ENCODE results near the gene KNOP1. TPM values are rescaled to one million over a fixed set of nuclear protein-coding genes. Genes with fewer than 3 reads are reported as not detected.

KNOP1 gene
- total and polyA plus RNA-seq, 2 of the 13 experiments (the other 11 are each of a cell fraction or from before 2014, with no cell fraction given) = 21.2 to 57.5 TPM

GRCh38 chr16:19766988-19767387, 49.0 kb upstream of the KNOP1 start:
- no peak overlapping the region for H3K9ac ChIP-seq (ENCODE audit: insufficient read depth, low read depth, low read length)
- H3K4me1 ChIP-seq (ENCODE audit: insufficient read depth, low read length) = no peaks in the 10 kb centered on the region
- H3K4me2 ChIP-seq (ENCODE audit: low read depth, low read length) = no peak overlapping the region
- intact Hi-C loops (cut with micrococcal nuclease; ENCODE audit: unreplicated experiment) = no loop called here
- ATAC-seq = no peak
- POLR2A ChIA-PET = no interaction called here
- H3K4me3 ChIP-seq (replicated peaks in 1 of 3; ENCODE audit: insufficient read depth in 1 of 3, low read depth in 2 of 3, low read length in 3 of 3) = no peak overlapping the region
- 90% methylated on average over 9 of the region's 9 CpGs for WGBS (ENCODE audit: low lambda C conversion rate)
- H3K79me2 ChIP-seq (ENCODE audit: insufficient read depth, low read length) = no peaks in the 10 kb centered on the region
- H3K27ac ChIP-seq (ENCODE audit: extremely low read length, insufficient read depth, low read length) = no peak overlapping the region
- H2AFZ ChIP-seq (ENCODE audit: low read length) = no peak overlapping the region
- no peaks in the 10 kb centered on the region for H4K20me1 ChIP-seq (ENCODE audit: insufficient read depth, low read length)
- H3K9me3 ChIP-seq (ENCODE audit: low read length) = no peaks in the 10 kb centered on the region; the same call in 1 of the 2 replicates
- CTCF ChIA-PET (ENCODE audit: low intra/inter-chr PET ratio, low total read pairs) = no interaction called here
- DNase-seq (ENCODE audit: low spot score) = no peak
- BruUV-seq (replicated peaks) = no TSS peak
- H3K27me3 ChIP-seq (ENCODE audit: control insufficient read depth in 1 of 2, insufficient read depth in 2 of 2, low read length in 2 of 2) = no peaks in the 10 kb centered on the region
- no peak for FAIRE-seq
- in situ Hi-C loops (cut with HindIII; ENCODE audit: extremely low pct_ligation_motif_present, low pct_unique_long_range_greater_than_20kb) = no loop called here
- no peaks in the 10 kb centered on the region for H3K36me3 ChIP-seq (replicated peaks in 1 of 2; ENCODE audit: control insufficient read depth in 1 of 2, insufficient read depth in 2 of 2, low read length in 2 of 2)
- TF ChIP-seq ZNF431 (CRISPR knock-in tag; IDR thresholded peaks at IDR 0.05; ENCODE audit: borderline replicate concordance, low read depth) (no peak), ELK4 (CRISPR knock-in tag; IDR thresholded peaks at IDR 0.05; ENCODE audit: borderline replicate concordance) (no peak), AKNA (CRISPR knock-in tag; IDR thresholded peaks at IDR 0.05; ENCODE audit: borderline replicate concordance) (no peak), MAFG (CRISPR knock-in tag; IDR thresholded peaks at IDR 0.05) (no peak), REL (CRISPR knock-in tag; conservative IDR thresholded peaks at IDR 0.05) (no peak), STAT6 (CRISPR knock-in tag; IDR thresholded peaks at IDR 0.05; ENCODE audit: borderline replicate concordance) (no peak), TCF7L2 (IDR thresholded peaks at IDR 0.05; ENCODE audit: low read depth, low read length) (no peak), TRAFD1 (CRISPR knock-in tag; IDR thresholded peaks at IDR 0.05; ENCODE audit: borderline replicate concordance) (no peak), ZNF44 (CRISPR knock-in tag; IDR thresholded peaks at IDR 0.05) (no peak), ZNF720 (CRISPR knock-in tag; IDR thresholded peaks at IDR 0.05) (no peak), HIC2 (CRISPR knock-in tag; IDR thresholded peaks at IDR 0.05; ENCODE audit: low read depth) (no peak)

Data from HepG2 (cell line).